AG04449 (cell line): ENCODE data around the gene PARG.
"Not testable (repeated sequence)": the region's sequence is repeated elsewhere in the genome, so short reads cannot be mapped to it uniquely, and the experiment has no call there.

ENCODE experiments used
- CTCF ChIA-PET: fragments of 350-600 bp; formaldehyde crosslinking; extraction: SDS; loops from one replicate; lab custom pipeline; 2021; ENCODE audit warnings: antibody characterized with exemption; lab: Yijun Ruan, JAX
- POLR2A ChIA-PET: fragments of 400-600, 350-600 bp; formaldehyde crosslinking; extraction: SDS; loops from one replicate; lab custom pipeline; 2020; ENCODE audit warnings: antibody characterized with exemption, inconsistent platforms; lab: Yijun Ruan, JAX
- DNase-seq: peaks from one replicate; pipeline ENCODE4 v3.0.0-alpha.2; 2010; ENCODE audit warnings: low read depth, low spot score
- H3K4me3 ChIP-seq: 2 replicates; pipeline ENCODE4 v1.5.1; 2011; ENCODE audit warnings: low read depth, mild to moderate bottlenecking, control low read depth, low read length
- CTCF ChIP-seq: IDR thresholded peaks from one replicate; pipeline ENCODE4 v1.5.1; 2011; ENCODE audit warnings: mild to moderate bottlenecking, moderate library complexity, low read length, control low read depth, inconsistent platforms; ENCODE audit not compliant: insufficient read depth; ENCODE audit errors: missing control alignments

The PARG gene

GRCh38 chr10:49849520-49849919, 92.3 kb downstream of the PARG start:
- H3K4me3 ChIP-seq, POLR2A ChIA-PET, CTCF ChIA-PET, DNase-seq: not testable (repeated sequence)

GRCh38 chr10:49844775-49845595, 96.8 kb downstream of the PARG start:
- ChIA-PET POLR2A (no interaction called here), CTCF (no interaction called here)
- no peak overlapping the region for H3K4me3 ChIP-seq
- no peak for TF ChIP-seq CTCF
- DNase-seq: peak; percentile 0

- POLR2A ChIA-PET, CTCF ChIA-PET, H3K4me3 ChIP-seq: not testable (repeated sequence)
These were observed 99.5 kb downstream of the PARG start for GRCh38 chr10:49842333-49842628.

GRCh38 chr10:49841615-49842332, 100.1 kb downstream of the PARG start:
- ChIA-PET CTCF (no interaction called here), POLR2A (no interaction called here)
- H3K4me3 ChIP-seq: no peak overlapping the region
- no peak for DNase-seq
- no peak for TF ChIP-seq CTCF

More at GRCh38 chr10:49842333-49842628, 99.5 kb downstream of the PARG start:
- not testable (repeated sequence) for DNase-seq

GRCh38 chr10:49837685-49838084, 104.1 kb downstream of the PARG start:
- CTCF ChIA-PET: no interaction called here
- DNase-seq: no peak
- POLR2A ChIA-PET: no interaction called here
- H3K4me3 ChIP-seq: no peak overlapping the region
- no peak for TF ChIP-seq CTCF

GRCh38 chr10:49837051-49837478, 104.8 kb downstream of the PARG start:
- ChIA-PET CTCF (no interaction called here), POLR2A (no interaction called here)
- TF ChIP-seq CTCF: no peak
- H3K4me3 ChIP-seq: no peak overlapping the region
- no peak for DNase-seq

GRCh38 chr10:49834976-49835375, 106.9 kb downstream of the PARG start:
- no peak overlapping the region for H3K4me3 ChIP-seq
- no peak for TF ChIP-seq CTCF
- ChIA-PET POLR2A (no interaction called here), CTCF (no interaction called here)
- no peak for DNase-seq
